Tibial nerve (tissue), 3 donors: ENCODE measurements around the gene DOCK1.

Source experiments
- POLR2A ChIP-seq, 2 donors: fragments of 450-650 bp; IDR thresholded peaks; one replicate each; pipeline ENCODE4 v1.6.1; 2017; ENCODE audit warnings: antibody characterized with exemption in 2 of 2, mild to moderate bottlenecking in 2 of 2, moderate library complexity in 2 of 2
- TF ChIP-seq, protein P1 (sequence below), 5 experiments: fragments of 200-600 bp in 3 of 5; fragments of 450-650 bp in 2 of 5; sonication (generic) in 3 of 5; IDR thresholded peaks; one replicate each; pipeline ENCODE4 v1.5.1; 2016 to 2019; ENCODE audit warnings: antibody characterized with exemption in 5 of 5, mild to moderate bottlenecking in 3 of 5, moderate library complexity in 2 of 5

DNA sequence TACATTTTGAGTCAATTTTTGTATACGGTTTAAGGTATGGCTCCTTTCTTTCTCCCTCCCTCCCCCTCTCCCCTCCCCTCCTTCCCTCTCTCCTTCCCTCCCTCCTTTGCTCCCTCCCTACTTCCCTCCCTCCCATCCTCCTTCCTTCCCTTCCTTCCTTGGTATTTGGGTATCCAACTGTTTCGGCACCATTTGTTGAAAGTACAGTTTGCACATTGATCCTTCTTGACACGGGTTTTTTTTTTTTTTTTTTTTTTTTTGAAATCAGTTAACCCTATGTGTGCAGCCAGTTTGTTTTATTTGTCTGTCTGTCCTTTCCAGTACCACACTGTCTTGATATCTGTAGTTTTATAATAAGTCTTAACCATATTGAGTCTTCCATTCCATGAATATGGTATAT is 331.0 kb downstream of the DOCK1 start:
- TF ChIP-seq, protein P1, sequence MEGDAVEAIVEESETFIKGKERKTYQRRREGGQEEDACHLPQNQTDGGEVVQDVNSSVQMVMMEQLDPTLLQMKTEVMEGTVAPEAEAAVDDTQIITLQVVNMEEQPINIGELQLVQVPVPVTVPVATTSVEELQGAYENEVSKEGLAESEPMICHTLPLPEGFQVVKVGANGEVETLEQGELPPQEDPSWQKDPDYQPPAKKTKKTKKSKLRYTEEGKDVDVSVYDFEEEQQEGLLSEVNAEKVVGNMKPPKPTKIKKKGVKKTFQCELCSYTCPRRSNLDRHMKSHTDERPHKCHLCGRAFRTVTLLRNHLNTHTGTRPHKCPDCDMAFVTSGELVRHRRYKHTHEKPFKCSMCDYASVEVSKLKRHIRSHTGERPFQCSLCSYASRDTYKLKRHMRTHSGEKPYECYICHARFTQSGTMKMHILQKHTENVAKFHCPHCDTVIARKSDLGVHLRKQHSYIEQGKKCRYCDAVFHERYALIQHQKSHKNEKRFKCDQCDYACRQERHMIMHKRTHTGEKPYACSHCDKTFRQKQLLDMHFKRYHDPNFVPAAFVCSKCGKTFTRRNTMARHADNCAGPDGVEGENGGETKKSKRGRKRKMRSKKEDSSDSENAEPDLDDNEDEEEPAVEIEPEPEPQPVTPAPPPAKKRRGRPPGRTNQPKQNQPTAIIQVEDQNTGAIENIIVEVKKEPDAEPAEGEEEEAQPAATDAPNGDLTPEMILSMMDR (IDR thresholded peaks at IDR 0.05), result no peak
- TF ChIP-seq POLR2A (IDR thresholded peaks at IDR 0.05), result no peak
